SKM-1 treated with dmso at 0.1 percent for 144 hours (cell line): ENCODE data around the gene MAN1C1.

Experiments used
- DNase-seq: peaks from one replicate; lab custom pipeline; 2025; ENCODE audit not compliant: unreplicated experiment; lab: John Stamatoyannopoulos, UW

MAN1C1 gene

GRCh38 chr1:25613091-25613490 is 3.5 kb upstream of the MAN1C1 start:
- DNase-seq, result no peak

GRCh38 chr1:25614501-25615171 is 2.0 kb upstream of the MAN1C1 start:
- DNase-seq, result no peak

GRCh38 chr1:25615172-25615541 is 1.4 kb upstream of the MAN1C1 start:
- DNase-seq, result no peak

GRCh38 chr1:25615563-25616094 is 962 bp upstream of the MAN1C1 start:
- no peak for DNase-seq

- no peak for DNase-seq
Observed at GRCh38 chr1:25616987-25617624, 515 bp downstream of the MAN1C1 start.

GRCh38 chr1:25617625-25618432 is 1.2 kb downstream of the MAN1C1 start:
- DNase-seq, result peak; percentile 12

GRCh38 chr1:25618433-25618808 is 1.8 kb downstream of the MAN1C1 start:
- no peak for DNase-seq

- DNase-seq, result no peak
Observed at GRCh38 chr1:25619101-25619890, 2.7 kb downstream of the MAN1C1 start.

- DNase-seq, result no peak
Observed at GRCh38 chr1:25620211-25620610, 3.6 kb downstream of the MAN1C1 start.

GRCh38 chr1:25620701-25621350 is 4.2 kb downstream of the MAN1C1 start:
- DNase-seq, result no peak

- no peak for DNase-seq
Observed at GRCh38 chr1:25621876-25622275, 5.3 kb downstream of the MAN1C1 start.

- DNase-seq, result no peak
Observed at GRCh38 chr1:25622531-25622930, 5.9 kb downstream of the MAN1C1 start.

GRCh38 chr1:25623007-25623406 is 6.4 kb downstream of the MAN1C1 start:
- DNase-seq, result no peak

GRCh38 chr1:25623731-25624130 is 7.1 kb downstream of the MAN1C1 start:
- DNase-seq, result no peak

- peak; percentile 16 for DNase-seq
Observed at GRCh38 chr1:25624156-25624555, 7.6 kb downstream of the MAN1C1 start.

GRCh38 chr1:25624604-25625003 is 8.0 kb downstream of the MAN1C1 start:
- DNase-seq, result no peak

- no peak for DNase-seq
Observed at GRCh38 chr1:25626018-25626417, 9.4 kb downstream of the MAN1C1 start.

GRCh38 chr1:25628741-25629421 is 12.3 kb downstream of the MAN1C1 start:
- no peak for DNase-seq

- no peak for DNase-seq
Observed at GRCh38 chr1:25629836-25630235, 13.2 kb downstream of the MAN1C1 start.
